HG03135 (cell line): ENCODE measurements around the gene HSD11B1L.

ENCODE experiments used
- ATAC-seq: cut with Tn5 transposase; IDR thresholded peaks from one replicate; pipeline ENCODE4 v1.9.1; 2021; ENCODE audit warnings: mild to moderate bottlenecking, moderate library complexity; ENCODE audit not compliant: unreplicated experiment

HSD11B1L gene

DNA sequence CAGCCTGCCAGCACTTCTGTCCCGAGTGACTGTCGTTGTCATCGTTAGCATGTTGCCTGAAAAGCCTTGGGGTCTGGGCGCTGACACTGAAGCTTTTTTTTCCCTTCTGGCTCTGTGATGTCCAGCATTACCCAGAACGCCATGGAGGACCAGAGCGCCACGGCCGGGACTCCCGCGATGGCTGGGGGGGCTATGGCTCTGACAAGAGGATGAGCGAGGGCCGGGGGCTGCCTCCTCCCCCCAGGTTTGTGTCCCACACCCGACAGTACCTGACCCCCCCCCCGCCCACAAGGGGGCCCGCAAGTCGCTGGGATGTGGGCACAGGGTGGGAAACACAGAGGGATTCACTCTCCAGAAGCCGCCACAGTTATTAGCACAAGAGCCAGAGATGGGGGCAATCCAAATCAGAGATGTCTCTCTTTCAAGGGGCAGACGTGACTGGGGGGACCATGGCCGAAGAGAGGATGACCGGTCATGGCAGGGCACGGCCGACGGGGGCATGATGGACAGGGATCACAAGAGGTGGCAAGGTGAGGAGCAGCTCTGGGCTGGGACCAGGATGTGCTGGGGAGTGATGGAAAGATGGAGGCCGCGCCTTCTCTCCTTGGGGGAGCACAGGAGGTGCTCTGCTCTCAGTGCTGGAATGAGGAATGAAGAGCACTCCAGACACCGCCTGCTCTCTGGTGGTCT lies 13.8 kb upstream of the HSD11B1L start:
- ATAC-seq: no peak

- no peak for ATAC-seq
Observed at GRCh38 chr19:5667751-5668271, 13.0 kb upstream of the HSD11B1L start.

- no peak for ATAC-seq
Observed at GRCh38 chr19:5669212-5669611, 11.6 kb upstream of the HSD11B1L start.

GRCh38 chr19:5671600-5671999 lies 9.2 kb upstream of the HSD11B1L start:
- no peak for ATAC-seq

GRCh38 chr19:5672708-5673459 lies 7.9 kb upstream of the HSD11B1L start:
- no peak for ATAC-seq

DNA sequence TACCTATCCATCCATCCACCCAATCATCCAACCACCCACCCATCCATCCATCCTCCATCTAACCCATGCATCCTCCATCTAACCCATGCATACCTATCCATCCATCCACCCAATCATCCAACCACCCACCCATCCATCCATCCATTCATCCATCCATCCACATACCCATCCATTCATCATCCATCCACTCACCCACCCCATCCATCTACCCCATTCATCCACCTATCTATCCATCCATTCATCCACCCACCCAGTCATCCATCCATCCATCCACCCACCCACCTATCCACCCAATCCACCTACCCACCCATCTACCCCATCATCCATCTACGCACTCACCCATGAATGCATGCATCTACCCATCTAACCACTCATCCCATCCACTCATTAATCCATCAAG lies 7.1 kb upstream of the HSD11B1L start:
- no peak for ATAC-seq

GRCh38 chr19:5674714-5675113 lies 6.1 kb upstream of the HSD11B1L start:
- ATAC-seq: no peak

DNA sequence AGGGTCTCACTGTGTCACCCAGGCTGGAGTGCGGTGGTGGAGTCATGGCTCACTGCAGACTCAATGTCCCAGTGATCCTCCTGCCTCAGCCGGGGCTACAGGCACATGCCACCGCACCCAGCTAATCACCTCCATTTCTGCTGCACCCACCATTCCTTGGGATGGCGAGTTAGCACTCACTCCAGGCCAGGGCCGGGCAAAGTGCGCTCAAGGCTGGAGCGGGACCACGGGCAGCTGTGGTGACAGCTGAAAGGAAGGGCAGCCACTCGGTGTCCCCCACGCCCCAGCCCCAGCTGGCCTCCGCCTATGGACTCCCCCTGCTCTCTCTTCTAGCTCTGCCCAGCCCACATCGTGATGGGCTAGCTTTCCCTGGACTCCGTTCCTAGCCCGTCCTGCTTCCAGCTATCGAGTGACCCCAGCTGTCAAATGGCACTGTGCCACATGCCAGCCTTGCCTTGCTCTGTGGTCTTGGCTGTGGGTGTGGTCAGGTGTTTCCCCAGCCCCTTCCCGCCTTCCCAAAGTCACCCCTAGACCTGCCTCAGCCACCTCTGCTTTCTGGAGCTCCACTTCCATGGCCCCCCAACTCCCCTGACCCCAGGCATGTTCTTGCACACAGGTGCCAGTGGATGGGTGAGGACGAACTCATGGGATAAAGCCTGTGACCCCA lies 4.6 kb upstream of the HSD11B1L start:
- no peak for ATAC-seq

DNA sequence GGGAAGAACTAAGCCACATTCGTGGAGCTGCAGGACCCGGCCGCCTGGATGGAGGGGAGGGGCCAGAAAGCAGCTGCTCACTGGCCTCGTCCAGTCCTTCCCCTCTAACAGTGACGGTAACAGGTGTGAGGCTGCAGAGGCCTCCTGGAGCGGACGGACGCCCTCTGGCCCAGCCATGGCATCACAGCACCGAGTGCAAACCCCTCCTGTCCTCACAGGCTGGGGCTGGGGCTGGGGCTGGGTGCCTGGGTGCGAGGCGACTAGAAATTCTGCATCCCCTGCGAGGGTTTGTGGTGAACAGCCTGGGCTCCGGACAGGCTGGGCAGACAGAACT lies 4.1 kb upstream of the HSD11B1L start:
- ATAC-seq: no peak

DNA sequence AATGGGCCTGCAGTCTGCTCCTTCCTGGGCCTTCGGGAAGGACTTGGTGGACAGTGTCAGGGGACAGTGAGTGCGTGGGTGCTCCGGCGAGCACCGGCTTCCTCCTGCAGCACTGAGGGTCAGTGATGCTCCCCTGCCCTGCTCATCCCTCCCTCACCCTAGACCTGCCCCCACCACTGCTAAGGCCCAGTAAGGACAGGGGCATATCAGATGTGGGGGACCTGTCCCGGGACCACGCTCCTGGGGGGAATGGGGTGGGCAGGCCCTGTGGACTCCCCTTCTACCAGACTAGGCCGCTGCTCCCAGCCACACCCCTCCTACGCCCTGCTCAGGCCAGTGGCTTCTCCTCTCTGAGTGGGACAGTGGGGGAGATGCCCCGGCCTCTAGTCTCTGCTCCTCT lies 3.7 kb upstream of the HSD11B1L start:
- ATAC-seq: no peak

GRCh38 chr19:5677580-5677979 lies 3.2 kb upstream of the HSD11B1L start:
- no peak for ATAC-seq

DNA sequence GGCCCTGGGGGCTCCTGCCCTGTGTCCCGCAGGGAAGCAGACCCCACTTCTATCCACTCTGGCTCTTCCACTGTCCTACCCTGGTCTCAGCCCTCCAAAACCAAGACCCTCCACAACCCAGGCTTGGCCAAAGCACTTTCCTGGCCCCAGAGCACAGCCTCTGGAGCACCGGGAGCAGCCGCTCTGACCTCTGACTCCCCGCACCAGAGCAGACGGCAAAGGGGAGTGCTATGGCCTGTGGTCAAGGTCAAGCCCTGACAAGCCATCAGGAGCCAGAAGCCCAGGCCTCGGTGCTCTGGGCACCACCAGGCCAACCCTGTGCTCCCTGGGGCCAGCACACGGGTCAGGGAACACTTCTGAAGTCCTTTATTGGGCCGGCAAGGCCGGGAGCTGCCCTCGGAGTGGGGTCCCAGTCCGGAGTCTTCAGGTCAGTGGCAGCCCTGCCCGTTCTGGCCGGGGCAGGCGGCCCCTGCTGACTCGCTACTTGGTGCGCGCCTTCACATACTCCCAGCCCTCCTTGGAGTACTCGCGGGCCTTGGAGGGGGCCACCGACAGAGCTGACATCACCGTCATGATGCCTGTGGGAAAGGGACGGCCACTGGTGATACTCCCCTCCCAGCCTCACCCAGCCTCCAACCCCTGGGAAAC lies 2.6 kb upstream of the HSD11B1L start:
- no peak for ATAC-seq

DNA sequence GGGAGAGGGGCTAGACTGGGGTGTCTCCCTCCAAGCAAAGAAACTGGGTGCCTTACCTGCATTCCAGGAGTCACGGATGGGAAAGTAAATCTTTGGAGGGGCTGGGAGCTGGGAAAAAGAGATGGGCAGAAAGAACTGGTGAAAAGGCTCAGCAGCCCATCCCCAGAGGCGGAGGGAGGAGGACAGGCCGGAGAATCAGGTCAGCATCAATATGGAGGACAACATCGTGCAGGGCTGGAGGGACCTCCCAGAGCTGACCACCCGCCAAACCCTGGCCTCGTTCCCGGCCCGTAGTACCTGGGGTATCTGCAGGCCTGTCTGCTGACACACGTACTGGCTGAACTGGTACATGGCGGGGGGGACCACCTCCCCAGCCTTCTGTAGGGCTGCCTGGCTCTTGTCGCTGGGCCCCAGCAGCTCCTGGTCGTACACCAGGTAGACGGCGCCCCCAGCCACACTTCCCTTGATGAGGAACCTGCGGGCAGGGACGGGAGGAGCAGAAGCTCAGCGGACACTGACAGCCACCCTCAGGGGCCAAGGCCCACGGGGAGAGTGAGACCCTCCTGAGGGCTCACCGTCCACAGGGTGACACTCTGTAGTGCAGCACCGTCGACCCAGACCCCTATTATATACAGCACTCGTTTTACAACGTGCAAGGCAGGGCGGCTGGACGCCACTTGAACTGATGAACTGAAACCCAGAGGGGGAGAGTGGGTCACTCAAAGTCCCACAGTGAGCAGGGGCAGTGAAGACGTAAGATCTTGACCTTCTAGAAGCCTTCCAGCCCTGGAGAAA lies 1.3 kb upstream of the HSD11B1L start:
- ATAC-seq: no peak

DNA sequence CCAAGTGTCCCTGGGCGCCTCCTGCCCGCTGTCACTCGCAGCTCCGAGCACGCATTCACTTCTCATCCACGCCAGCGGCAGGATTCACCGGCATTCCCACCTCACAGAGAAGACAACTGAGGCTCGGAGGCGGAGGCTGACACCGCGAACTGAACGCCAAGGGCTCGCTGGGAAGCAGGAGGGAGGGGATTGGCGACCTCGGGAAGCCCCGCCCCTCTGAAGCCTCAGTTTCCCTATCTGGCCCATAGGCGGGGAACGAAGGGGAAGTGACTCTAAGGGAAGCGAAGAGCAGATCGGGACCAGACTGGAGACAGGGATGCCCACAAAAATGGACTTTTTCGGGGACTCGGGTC lies 767 bp upstream of the HSD11B1L start:
- ATAC-seq: no peak

DNA sequence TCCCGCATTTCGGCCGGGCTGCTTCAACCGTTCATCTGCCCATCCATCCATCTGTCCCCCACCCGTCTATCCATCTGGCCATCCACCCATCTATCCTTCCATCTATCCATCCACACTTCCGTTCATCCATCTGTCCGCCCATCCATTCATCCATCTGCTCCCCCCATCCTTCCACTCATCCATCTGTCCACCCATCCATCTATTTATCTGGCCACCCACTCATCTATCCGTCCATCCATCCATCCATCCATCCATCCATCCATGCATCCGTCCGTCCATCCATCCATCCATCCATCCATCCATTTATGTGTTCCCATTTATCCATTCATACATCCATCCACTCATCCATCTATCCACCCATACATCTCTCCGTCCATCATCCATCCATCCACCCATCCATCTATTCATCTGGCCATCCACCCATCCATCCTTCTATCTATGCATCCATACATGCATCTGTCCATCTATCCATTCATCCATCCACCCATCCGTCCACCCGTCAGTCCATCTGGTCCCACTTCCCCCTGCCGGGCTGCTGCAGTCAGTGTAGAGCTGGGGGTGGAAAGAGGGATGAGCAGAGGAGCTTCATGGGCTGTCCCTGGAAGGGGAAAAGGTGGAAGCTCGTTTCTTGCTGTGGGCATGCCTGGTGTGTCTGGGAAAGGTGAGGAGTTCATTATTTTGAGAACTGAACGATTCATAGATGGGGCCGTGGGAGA lies 722 bp downstream of the HSD11B1L start:
- no peak for ATAC-seq

- ATAC-seq: no peak
Observed at GRCh38 chr19:5682107-5682482, 1.3 kb downstream of the HSD11B1L start.

DNA sequence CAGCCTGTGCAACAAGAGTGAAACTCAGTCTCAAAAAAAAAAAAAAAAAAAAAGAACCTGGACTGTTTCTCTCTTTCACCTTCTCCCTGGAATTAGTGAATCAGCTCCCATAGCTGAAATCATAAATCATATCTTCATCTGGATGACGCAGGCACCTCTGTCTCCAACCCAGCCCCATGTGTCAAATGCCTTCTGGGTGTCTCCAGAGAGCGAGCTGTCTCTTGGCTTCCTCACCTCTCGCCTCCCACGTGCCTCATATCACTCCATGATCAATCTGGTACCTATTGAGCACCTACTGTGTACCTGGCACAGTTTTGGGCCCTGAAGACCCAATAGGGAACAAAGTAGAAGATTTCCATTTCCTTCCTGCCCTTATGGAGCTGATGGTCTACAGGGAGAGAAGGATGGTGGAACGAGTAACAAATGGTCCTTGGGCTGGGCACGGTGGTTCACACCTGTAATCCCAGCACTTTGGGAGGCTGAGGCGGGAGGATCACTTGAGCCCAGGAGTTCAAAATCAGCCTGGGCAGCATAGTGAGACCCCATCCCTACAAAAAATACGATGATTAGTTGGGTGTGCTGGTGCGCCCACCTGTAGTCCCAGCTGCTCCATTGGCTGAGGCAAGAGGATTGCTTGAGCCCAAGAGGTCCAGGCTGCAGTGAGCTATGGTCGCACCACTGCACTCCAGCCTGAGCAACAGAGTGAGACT lies 2.5 kb downstream of the HSD11B1L start:
- no peak for ATAC-seq

GRCh38 chr19:5684694-5685430 lies 4.0 kb downstream of the HSD11B1L start:
- ATAC-seq: no peak

DNA sequence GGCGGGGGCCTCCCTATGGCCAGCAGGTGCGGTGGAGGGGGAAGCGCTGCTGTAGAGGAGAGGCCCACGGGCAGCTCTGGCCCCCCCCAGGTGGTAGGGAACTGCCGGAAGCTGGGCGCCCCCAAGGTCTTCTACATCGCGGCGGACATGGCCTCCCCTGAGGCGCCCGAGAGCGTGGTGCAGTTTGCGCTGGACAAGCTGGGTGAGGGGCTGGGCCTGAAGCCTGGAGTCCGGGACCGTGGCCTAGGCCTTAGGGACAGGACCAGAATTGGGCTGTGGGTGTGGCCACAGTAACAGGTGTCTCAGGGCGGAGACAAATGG lies 5.5 kb downstream of the HSD11B1L start:
- ATAC-seq: no peak
